Urinary bladder (tissue), 4 donors: ENCODE results near the gene APEH. TPM values are rescaled to one million over a fixed set of nuclear protein-coding genes. Genes with fewer than 3 reads are reported as not detected.

Experiments used
- DNase-seq: peaks from one replicate; pipeline ENCODE4 v3.0.0-alpha.2; 2015; ENCODE audit errors: extremely low spot score
- H3K27ac ChIP-seq: one replicate; pipeline ENCODE4 v1.5.1; 2013; ENCODE audit warnings: low read depth, mild to moderate bottlenecking, moderate library complexity
- H3K36me3 ChIP-seq: one replicate; pipeline ENCODE4 v1.6.1; 2013; ENCODE audit warnings: mild to moderate bottlenecking, moderate library complexity; ENCODE audit not compliant: insufficient read depth
- H3K4me1 ChIP-seq: one replicate; pipeline ENCODE4 v1.6.1; 2013; ENCODE audit warnings: mild to moderate bottlenecking, moderate library complexity; ENCODE audit not compliant: insufficient read depth
- H3K4me3 ChIP-seq: one replicate; pipeline ENCODE4 v1.5.1; 2013; ENCODE audit warnings: low read depth, low read length
- WGBS: extraction: QIAGEN DNeasy Blood & Tissue Kit; methylation state at CpG from one replicate; pipeline ENCODE4 v1.1.7; 2013; 5-methylcytosine and 5-hydroxymethylcytosine counted together
- polyA plus RNA-seq: library from polyadenylated mRNA; stranded (reverse); fragments of 200-250 nt; gene quantifications from one replicate; pipeline ENCODE4 v1.2.3, GENCODE V29; 2013
- total RNA-seq: library from RNA; depleted of rRNA; stranded (reverse); fragments of >200 nt; gene quantifications from one replicate; pipeline ENCODE4 v1.2.3, GENCODE V29; 2014
- donor health status: healthy with polysubstance abuse.
- donor health status: healthy.

APEH gene
- total and polyA plus RNA-seq, 2 donors = 51.4 to 73.4 TPM

DNA sequence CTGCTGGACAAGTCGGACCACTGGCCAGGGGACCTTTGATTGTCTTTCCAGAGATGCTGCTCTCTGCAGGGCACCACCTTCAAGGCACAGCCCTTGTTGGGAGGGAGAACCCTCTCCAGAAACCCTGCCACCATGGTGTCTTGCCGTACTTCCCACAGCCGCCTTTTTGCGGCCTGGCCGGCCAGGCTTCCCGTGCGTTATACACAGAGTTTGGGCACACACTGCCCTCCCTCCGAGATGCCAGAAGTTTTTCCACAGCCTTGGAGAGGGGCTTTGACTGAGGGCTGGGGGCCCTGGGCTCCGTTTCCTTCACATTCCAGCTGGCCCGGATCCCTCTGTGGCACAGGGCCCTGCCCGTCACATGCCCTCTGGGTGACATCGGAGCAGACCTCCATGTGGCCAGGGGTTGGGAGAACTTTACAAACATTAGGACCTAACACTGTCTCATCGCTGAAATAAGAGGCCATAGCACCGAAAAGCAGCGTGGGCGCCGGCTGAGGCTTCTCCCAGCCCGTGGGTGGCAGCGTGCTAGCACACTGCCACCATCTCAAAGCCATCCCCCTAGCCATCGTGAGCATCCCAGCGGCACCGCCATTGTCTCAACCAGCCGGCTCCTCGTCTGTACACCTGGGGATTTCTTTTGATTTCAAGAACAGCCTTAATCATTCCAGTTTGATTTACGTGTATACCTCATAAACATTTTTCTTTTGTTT, 6.3 kb upstream of the APEH start:
- no peak for DNase-seq
- H3K4me1 ChIP-seq = no peaks in the 10 kb centered on the region
- H3K27ac ChIP-seq = no peak overlapping the region
- no peak overlapping the region for H3K4me3 ChIP-seq
- 74% methylated on average over 25 of the region's 25 CpGs for WGBS
- no peaks in the 10 kb centered on the region for H3K36me3 ChIP-seq

DNA sequence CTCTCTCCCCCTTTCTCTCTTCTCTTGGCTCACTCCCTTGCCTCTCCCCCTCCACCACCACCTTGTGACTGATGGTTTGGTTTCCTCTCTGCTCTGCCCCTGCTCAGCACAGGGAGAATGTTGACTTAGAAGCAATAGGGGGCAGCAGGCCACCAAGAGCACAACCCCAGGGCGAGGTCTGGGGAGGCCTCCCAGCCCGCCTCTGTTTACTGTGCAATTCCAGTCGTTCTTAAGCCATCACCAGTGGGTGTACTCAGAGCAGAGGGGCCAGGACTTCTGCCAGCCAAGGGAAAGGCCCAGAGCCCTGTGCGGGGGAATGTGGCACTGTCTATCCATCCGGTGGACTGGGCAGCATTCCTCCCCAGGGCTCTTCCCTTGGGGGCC, 5.7 kb upstream of the APEH start:
- no peak overlapping the region for H3K4me3 ChIP-seq
- no peak overlapping the region for H3K27ac ChIP-seq
- DNase-seq = no peak
- 29% methylated on average over 5 of the region's 5 CpGs for WGBS
- H3K36me3 ChIP-seq = no peaks in the 10 kb centered on the region
- H3K4me1 ChIP-seq = no peaks in the 10 kb centered on the region

DNA sequence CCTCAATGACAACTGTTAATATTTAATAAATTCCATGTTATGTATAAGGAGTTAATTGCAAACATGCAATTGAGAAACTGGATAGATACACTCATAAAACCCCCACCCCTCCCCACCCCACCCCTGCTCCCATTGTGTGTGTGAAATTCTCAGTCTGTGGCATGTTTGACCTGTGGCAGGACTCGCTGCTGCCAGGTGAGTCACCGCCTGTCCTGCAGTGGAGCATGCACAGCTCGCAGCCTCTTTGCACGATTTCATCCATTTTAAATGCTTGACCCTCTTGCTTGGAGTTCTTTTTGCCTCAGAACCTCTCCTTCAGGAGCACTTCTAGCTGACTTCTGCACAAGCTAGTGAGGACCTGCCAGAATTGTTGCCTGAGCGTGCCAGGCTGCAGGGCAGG, 5.3 kb upstream of the APEH start:
- Histone ChIP-seq H3K36me3 (no peaks in the 10 kb centered on the region), H3K4me1 (no peaks in the 10 kb centered on the region), H3K4me3 (no peak overlapping the region), H3K27ac (no peak overlapping the region)
- DNase-seq = no peak
- 67% methylated on average over 5 of the region's 5 CpGs for WGBS

- no peak overlapping the region for H3K4me3 ChIP-seq
- no peaks in the 10 kb centered on the region for H3K36me3 ChIP-seq
- DNase-seq = no peak
- no peak overlapping the region for H3K27ac ChIP-seq
- H3K4me1 ChIP-seq = no peaks in the 10 kb centered on the region
- WGBS = 81% methylated on average over 3 of the region's 3 CpGs
Observed at GRCh38 chr3:49669352-49669751, 4.8 kb upstream of the APEH start.

- H3K27ac ChIP-seq = no peak overlapping the region
- no peak overlapping the region for H3K4me3 ChIP-seq
- no peak for DNase-seq
- H3K4me1 ChIP-seq = no peaks in the 10 kb centered on the region
- no peaks in the 10 kb centered on the region for H3K36me3 ChIP-seq
- WGBS = 70% methylated on average over 6 of the region's 6 CpGs
Observed at GRCh38 chr3:49670940-49671290, 3.2 kb upstream of the APEH start.

- Histone ChIP-seq H3K4me3 (no peak overlapping the region), H3K36me3 (no peaks in the 10 kb centered on the region), H3K4me1 (no peaks in the 10 kb centered on the region), H3K27ac (no peak overlapping the region)
- DNase-seq = no peak
- 41% methylated on average over 11 of the region's 11 CpGs for WGBS
Observed at GRCh38 chr3:49671291-49672288, 2.6 kb upstream of the APEH start.

DNA sequence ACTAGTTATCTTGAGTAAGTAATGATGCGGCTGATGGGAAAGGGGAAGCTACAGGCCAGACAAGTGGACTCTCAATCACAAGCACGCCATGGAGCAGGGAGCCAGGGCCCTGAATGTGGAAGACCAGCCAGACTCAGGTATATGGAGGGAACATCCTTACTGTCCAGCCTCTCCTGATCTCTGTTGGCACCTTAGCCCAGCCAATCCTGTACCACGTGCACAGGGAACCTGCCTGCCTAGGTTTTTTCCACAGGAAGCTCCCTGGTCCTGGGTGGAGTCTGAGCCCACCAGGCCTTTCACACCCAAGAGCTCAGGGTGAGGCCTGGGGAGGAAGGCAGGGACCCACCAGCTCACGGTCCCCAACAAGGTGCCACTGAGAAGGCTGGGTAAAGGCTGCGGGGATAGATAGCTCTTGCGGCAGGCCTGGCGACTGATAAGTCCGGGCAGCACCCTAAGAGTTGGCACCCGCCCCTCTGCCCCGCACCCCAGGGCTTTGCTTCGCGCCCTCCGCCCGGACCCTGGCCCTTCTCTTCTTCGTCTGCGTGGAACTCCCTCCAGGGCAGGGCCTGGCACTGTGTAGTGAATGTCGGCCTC, 933 bp upstream of the APEH start:
- H3K4me1 ChIP-seq = no peaks in the 10 kb centered on the region
- H3K36me3 ChIP-seq = no peaks in the 10 kb centered on the region
- WGBS = 22% methylated on average over 17 of the region's 17 CpGs
- H3K4me3 ChIP-seq = peak overlapping the region; percentile 84
- DNase-seq = no peak
- H3K27ac ChIP-seq = peak overlapping the region; percentile 49

- DNase-seq = no peak
- Histone ChIP-seq H3K27ac (no peak overlapping the region), H3K36me3 (peaks cover 2% of the 10 kb centered on the region), H3K4me1 (no peaks in the 10 kb centered on the region), H3K4me3 (peak overlapping the region; percentile 84)
- 7% methylated on average over 34 of the region's 34 CpGs for WGBS
Observed at GRCh38 chr3:49674497-49674983, 389 bp downstream of the APEH start.

- Histone ChIP-seq H3K36me3 (peaks cover 2% of the 10 kb centered on the region), H3K4me3 (no peak overlapping the region), H3K27ac (no peak overlapping the region), H3K4me1 (no peaks in the 10 kb centered on the region)
- DNase-seq = no peak
- WGBS = 93% methylated on average over 11 of the region's 11 CpGs
Observed at GRCh38 chr3:49675912-49676311, 1.8 kb downstream of the APEH start.

DNA sequence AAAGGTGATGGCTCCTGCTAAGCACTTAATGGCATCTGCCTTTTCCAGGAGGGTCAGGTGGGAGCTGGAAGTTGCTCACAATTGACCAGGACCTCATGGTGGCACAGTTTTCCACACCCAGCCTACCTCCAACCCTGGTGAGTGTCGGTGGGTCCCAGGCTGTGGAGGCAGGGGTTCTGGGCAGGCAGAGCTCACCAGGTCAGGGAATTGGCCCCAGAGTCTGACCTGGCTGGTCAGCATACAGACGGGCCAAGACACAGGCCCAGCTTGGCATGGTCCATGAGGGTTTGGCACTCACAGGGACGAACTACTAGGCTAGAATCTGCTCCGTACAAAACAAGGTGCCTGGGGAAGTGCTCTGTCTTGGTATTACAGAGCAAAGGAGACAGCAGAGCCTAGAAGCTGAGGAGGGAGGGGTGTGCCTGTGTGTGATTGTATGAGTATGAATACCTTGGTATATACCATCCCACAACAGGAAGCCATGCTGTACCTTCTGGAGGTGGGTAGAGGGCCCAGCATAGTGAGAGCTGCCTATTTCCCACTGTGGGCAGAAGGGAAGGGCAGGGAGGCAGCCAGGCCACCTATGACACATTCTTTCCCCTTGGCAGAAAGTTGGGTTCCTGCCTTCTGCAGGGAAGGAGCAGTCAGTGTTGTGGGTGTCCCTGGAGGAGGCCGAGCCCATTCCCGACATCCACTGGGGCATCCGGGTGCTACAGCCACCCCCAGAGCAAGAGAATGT, 6.5 kb downstream of the APEH start:
- DNase-seq = no peak
- WGBS = 82% methylated on average over 7 of the region's 7 CpGs
- Histone ChIP-seq H3K4me1 (no peaks in the 10 kb centered on the region), H3K4me3 (no peak overlapping the region), H3K27ac (no peak overlapping the region), H3K36me3 (peaks cover 4% of the 10 kb centered on the region)

DNA sequence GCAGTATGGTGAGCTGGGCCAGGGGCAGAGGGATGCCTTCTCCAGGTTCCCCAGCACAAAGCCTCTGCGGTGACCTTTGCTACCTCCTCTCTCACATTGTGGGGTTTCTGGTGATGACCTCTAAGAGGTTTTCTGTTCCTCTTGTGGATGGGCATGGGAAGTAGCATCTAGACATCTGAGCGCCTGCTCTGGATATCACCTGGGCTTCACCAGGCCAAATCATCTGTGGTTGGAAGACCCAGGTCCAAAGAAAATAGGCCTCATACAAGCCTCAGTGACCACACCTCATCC, 7.0 kb downstream of the APEH start:
- H3K4me1 ChIP-seq = no peaks in the 10 kb centered on the region
- WGBS = 96% methylated on average over 2 of the region's 2 CpGs
- H3K36me3 ChIP-seq = peaks cover 4% of the 10 kb centered on the region
- no peak overlapping the region for H3K4me3 ChIP-seq
- no peak overlapping the region for H3K27ac ChIP-seq
- DNase-seq = no peak

DNA sequence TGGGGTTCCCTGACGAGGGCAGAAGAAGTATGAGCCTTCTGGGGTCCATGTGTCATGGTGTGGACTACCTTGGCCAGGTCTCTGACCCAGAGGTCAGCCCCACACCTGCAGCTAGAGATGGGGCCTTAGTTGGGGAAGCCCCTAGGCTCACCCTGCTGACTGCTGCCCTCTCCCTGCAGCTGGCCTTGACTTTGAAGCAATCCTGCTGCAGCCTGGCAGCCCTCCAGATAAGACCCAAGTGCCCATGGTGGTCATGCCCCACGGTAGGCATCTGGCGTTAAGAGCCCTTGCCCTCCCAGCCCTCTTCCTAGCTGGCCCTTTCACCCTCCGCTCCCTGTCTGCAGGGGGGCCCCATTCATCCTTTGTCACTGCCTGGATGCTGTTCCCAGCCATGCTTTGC, 7.4 kb downstream of the APEH start:
- H3K36me3 ChIP-seq = peaks cover 4% of the 10 kb centered on the region
- no peak for DNase-seq
- 84% methylated on average over 4 of the region's 4 CpGs for WGBS
- H3K27ac ChIP-seq = no peak overlapping the region
- H3K4me3 ChIP-seq = no peak overlapping the region
- no peaks in the 10 kb centered on the region for H3K4me1 ChIP-seq

GRCh38 chr3:49683162-49683561, 9.0 kb downstream of the APEH start:
- 87% methylated on average over 6 of the region's 6 CpGs for WGBS
- H3K4me1 ChIP-seq = no peaks in the 10 kb centered on the region
- no peak overlapping the region for H3K4me3 ChIP-seq
- no peak for DNase-seq
- no peak overlapping the region for H3K27ac ChIP-seq
- H3K36me3 ChIP-seq = peaks cover 4% of the 10 kb centered on the region
